ENCODE measurements around the gene RALY.

The RALY gene

DNA sequence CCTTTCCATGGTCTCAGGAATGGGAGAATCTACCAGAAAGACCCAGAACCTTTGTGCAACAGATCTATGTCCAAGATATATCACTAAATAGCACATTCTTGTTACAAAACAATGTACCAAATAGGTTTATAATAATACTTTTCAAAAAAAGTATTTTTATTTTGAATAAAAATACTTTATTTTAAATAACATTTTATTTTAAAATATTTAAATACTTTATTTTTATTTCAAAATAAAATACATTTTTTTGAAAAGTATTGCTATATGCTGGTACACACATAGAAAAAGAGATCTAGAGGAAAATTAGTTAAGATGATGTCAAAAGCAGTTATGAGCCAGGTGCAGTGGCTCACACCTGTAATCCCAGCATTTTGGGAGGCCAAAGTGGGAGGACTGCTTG lies 16.8 kb upstream of the RALY start:
- H3K4me3 ChIP-seq (ENCODE audit: low read depth, low read length), result no peak overlapping the region
- TF ChIP-seq CTCF (conservative IDR thresholded peaks at IDR 0.05; ENCODE audit: low read depth, low read length), result no peak
- no peak for DNase-seq (ENCODE audit: low read depth)

- no peak overlapping the region for H3K4me3 ChIP-seq (ENCODE audit: low read depth, low read length)
- DNase-seq (ENCODE audit: low read depth), result no peak
- no peak for TF ChIP-seq CTCF (conservative IDR thresholded peaks at IDR 0.05; ENCODE audit: low read depth, low read length)
These were observed 16.2 kb upstream of the RALY start for GRCh38 chr20:33977535-33977934.

- H3K4me3 ChIP-seq (ENCODE audit: low read depth, low read length), result no peak overlapping the region
- TF ChIP-seq CTCF (conservative IDR thresholded peaks at IDR 0.05; ENCODE audit: low read depth, low read length), result no peak
- no peak for DNase-seq (ENCODE audit: low read depth)
These were observed 14.6 kb upstream of the RALY start for GRCh38 chr20:33979094-33979493.

GRCh38 chr20:33981347-33981746 lies 12.4 kb upstream of the RALY start:
- DNase-seq (ENCODE audit: low read depth), result no peak
- no peak overlapping the region for H3K4me3 ChIP-seq (ENCODE audit: low read depth, low read length)
- TF ChIP-seq CTCF (conservative IDR thresholded peaks at IDR 0.05; ENCODE audit: low read depth, low read length), result no peak

- no peak for DNase-seq (ENCODE audit: low read depth)
- H3K4me3 ChIP-seq (ENCODE audit: low read depth, low read length), result no peak overlapping the region
- no peak for TF ChIP-seq CTCF (conservative IDR thresholded peaks at IDR 0.05; ENCODE audit: low read depth, low read length)
These were observed 11.7 kb upstream of the RALY start for GRCh38 chr20:33981964-33982363.

- no peak for TF ChIP-seq CTCF (conservative IDR thresholded peaks at IDR 0.05; ENCODE audit: low read depth, low read length)
- no peak for DNase-seq (ENCODE audit: low read depth)
- no peak overlapping the region for H3K4me3 ChIP-seq (ENCODE audit: low read depth, low read length)
These were observed 10.3 kb upstream of the RALY start for GRCh38 chr20:33983371-33983770.

GRCh38 chr20:33984182-33984719 lies 9.5 kb upstream of the RALY start:
- no peak for TF ChIP-seq CTCF (conservative IDR thresholded peaks at IDR 0.05; ENCODE audit: low read depth, low read length)
- DNase-seq (ENCODE audit: low read depth), result no peak
- H3K4me3 ChIP-seq (ENCODE audit: low read depth, low read length), result no peak overlapping the region

Data from choroid plexus epithelial cell (primary cell).